HG02884 (cell line): Measurements from ENCODE around the gene KCNJ9.

Source experiments
- ATAC-seq: cut with Tn5 transposase; IDR thresholded peaks from one replicate; pipeline ENCODE4 v1.9.1; 2021; ENCODE audit warnings: mild to moderate bottlenecking, moderate library complexity; ENCODE audit not compliant: unreplicated experiment

Gene KCNJ9

DNA sequence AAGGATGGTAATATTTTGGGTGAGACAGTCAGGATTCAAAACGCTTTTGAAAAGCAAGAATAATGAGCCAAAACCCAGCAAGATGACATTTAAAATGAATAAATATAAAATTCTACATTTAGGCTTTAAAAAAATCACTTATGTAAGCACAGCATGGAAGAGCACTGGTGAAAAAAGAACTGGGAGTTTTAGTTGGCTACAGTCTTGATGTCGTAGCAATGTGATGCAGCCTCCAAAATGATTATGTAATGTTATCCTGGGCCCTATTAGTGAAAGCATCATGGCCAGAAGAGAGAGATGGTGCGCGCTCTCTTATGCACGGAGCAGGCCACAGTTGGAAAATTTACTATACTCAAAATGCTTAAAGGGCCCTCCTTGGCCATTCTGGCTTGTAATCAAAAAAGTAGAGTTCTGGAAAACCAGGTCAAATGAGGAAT lies 5.1 kb downstream of the KCNJ9 start:
- no peak for ATAC-seq

DNA sequence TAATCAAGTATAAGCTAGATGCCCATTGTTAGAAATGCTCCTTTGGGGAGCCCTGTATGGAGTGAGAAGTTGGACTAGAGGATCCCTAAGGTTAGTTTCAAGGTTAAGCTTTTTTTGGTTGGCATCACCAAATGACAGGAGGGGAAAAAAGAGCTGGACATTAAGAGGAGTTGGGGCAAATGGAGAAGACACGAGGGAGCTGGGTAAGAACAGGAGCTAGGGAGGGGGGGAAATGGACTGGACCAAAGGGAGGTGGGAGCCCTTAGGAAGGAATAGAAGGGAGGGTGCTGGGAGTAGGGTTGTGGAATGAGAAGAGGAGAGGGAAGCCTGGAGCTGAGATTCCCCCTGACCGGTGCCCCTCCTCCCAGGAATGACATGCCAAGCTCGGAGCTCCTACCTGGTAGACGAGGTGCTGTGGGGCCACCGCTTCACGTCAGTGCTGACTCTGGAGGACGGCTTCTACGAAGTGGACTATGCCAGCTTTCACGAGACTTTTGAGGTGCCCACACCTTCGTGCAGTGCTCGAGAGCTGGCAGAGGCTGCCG lies 5.9 kb downstream of the KCNJ9 start:
- no peak for ATAC-seq

GRCh38 chr1:160089883-160090282 lies 8.5 kb downstream of the KCNJ9 start:
- no peak for ATAC-seq

DNA sequence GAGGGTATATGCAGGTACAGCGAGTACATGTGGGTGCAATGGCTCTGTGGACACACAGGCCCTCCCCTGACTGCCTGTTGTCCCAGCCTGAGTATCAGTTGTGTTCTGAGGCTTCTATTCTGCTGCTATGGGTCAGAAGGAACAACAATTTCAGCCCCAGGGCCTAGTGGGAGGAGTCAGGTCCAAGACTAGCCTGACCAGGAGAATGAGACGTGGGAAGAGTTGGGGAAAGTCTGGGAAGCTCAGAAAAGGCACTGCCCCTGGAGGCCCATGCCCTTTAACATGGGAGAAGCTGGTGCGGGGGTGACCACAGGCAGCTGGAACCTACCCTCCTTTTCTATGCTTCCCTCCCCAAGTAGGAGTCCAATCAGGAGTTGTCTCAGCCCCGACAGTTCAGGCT lies 9.4 kb downstream of the KCNJ9 start:
- ATAC-seq = no peak

GRCh38 chr1:160091666-160092223 lies 10.4 kb downstream of the KCNJ9 start:
- no peak for ATAC-seq

DNA sequence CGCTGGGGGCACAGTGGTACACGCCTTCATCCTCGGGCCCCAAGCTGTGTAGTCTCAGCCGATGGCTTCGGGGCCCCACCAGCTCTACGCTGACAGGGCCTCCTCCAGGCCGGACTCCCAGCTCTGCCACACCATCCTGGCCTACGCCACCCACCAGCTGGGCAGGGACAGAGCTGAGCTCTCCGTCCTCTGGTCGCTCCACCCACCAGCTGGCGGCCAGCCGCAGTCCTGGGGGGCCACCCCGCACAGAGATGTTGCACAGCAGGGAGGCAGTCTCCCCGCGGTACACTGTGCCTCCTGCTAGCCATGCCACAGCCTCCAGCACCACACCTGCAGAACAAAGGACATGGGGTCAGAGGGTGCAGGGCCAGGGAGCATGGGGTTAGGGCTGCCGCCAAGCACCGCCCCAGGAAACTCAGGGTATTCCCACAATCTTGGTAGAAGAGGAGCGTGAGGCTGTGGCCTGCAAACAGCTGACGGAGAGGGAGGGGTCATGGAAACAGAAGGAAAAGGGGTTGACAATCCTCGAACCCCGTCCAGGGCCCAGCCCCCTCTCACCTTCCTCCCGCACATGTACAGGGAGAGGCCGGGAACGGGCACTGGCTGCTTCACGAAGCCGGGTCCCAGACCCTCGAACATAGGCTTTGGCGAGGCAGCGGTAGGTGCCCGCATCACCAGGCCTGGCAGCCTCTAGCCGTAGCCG lies 11.2 kb downstream of the KCNJ9 start:
- no peak for ATAC-seq

DNA sequence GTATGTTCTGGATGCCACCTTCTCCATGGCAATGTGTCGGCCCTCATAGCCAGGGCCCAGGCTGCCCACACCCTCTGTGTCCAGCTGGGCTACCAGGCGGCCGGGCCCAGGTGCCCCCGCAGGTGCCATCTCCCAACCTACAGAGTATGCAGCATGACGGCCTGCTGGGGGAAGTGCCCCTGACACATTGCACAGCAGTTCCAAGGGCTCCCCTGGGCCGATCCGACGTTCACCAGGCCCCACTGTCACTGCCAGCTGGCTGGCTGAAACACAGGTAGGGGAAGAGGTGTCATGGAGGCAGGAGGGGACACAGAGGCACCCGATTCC lies 11.7 kb downstream of the KCNJ9 start:
- ATAC-seq = no peak

DNA sequence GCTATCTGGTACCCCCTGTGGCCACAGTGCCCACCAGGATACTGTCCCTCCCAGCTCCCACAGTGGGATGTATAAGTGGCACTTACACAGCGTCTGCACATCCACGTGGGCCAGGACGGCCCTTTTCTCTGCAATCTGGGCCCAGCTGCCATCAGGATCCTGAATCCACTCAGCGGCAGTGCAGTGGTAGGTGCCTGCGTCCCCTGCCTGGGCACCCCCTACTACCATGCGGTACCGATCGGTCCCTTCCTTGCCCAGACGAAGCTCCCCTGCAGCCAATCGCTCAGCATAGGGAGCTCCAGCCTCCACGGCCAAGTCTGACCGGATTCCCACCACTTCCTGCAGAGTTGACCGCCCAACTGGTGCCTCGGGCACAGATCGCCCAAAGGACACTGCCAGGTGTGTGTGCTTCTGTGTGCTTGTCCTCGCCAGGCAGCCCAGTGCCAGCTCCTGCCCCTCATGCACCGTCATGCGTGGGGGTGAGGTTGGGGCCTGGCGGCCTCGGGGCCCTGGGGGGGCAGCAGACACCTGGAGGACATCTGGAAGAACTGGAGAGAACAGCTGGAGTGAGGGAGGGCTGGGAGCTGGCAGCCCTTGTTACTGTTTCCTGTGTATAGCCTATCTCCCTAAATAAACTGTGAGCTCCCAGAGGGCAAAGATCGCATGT lies 12.4 kb downstream of the KCNJ9 start:
- no peak for ATAC-seq

GRCh38 chr1:160094291-160094625 lies 12.9 kb downstream of the KCNJ9 start:
- no peak for ATAC-seq

DNA sequence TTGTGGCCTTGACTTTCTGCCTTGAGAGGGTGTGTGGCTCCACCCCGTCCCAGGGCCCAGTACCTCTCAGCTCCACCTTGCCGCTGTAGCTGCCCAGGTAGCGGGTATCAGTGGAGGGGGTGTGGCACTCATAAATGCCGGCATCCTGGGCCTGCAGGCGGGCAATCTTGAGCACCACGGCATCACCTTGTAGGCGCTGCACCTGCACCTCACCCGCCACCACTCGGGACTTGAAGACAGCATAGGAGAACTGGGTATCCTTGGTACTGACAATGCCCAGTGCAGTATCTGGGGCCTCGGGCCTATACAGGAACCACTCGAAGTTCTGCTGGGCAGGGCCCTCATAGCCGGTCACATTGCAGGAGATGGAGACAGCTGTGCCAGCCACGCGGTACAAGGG lies 13.5 kb downstream of the KCNJ9 start:
- no peak for ATAC-seq

DNA sequence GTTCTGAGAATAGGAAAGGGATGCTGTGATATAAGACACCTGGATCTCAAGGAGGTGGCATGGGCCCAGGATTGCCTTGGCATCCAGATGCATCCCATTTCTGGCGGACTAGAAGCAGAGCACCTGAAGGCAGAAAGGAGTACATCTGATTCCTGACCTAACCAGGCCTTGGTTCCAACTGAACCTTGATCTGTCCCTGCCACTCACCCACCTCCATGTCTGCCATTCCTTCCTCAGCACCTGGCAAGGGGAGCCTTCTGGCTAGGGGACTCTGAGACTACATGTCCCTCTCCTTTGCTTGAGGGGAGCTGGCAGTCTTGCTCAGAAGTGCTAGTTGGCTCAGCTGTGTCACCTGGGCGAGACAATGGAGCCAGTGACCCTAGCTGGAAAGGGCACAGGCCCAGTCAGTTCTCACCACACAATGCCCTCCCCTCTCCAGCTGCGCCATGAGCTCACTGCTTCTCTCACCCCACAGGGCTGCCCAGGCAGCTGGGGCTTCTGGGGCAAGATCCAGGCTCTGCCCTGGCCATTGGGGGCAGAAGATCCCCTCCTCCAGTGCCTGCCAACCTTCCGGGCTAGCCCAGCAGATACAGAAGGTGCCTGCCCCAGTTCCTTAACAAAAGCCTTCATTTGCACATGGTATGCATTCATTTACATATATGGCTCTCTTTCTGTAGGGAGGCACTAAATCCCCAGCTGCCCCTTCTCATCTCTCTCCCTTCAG lies 14.2 kb downstream of the KCNJ9 start:
- no peak for ATAC-seq

- ATAC-seq = no peak
Measured at GRCh38 chr1:160096274-160097116, 15.2 kb downstream of the KCNJ9 start.

DNA sequence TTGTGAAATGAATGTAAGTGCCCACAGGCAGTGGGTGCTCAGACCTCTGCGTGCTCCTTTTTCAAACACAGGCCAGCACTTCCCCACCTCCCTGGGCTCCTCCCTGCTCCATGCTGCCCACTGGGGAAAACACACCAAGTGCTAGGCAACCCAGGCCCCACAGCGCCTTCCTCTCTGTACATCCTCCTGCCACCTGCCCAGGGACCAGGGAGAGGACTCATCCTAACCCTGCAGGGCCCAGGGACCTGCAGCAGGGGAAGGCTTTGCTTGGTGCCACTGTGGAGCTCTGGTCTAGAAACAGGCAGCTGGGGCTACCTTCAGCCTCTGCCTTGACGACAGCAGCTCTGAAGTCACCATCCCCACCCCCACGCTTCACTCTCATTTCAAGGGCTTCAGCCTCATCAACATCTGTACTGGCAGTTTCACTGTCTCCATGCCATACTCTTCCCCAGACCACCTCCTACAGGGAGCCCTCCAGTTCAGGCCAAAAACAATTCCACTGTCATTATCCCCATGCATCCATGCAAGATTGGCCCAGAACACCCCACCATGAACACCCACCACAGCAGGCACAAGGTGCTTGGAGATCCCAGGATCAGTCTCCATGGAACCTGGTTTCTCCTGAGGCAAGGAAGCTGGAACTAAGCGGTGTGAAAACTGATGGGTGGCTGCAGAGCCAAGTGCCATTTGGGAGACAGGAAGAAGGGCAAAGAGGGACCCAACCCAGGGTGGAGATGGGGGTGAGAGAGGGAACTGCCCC lies 16.0 kb downstream of the KCNJ9 start:
- no peak for ATAC-seq

GRCh38 chr1:160097911-160098851 lies 16.8 kb downstream of the KCNJ9 start, which contains the start of gene IGSF8:
TSS of gene IGSF8 (minus strand) at chr1:160098619. CDS start at chr1:160098472, 147 bp downstream.
- peak; percentile 49 for ATAC-seq

GRCh38 chr1:160098852-160099561 lies 17.7 kb downstream of the KCNJ9 start:
- peak; percentile 87 for ATAC-seq

- no peak for ATAC-seq
Measured at GRCh38 chr1:160099716-160100375, 18.5 kb downstream of the KCNJ9 start.

DNA sequence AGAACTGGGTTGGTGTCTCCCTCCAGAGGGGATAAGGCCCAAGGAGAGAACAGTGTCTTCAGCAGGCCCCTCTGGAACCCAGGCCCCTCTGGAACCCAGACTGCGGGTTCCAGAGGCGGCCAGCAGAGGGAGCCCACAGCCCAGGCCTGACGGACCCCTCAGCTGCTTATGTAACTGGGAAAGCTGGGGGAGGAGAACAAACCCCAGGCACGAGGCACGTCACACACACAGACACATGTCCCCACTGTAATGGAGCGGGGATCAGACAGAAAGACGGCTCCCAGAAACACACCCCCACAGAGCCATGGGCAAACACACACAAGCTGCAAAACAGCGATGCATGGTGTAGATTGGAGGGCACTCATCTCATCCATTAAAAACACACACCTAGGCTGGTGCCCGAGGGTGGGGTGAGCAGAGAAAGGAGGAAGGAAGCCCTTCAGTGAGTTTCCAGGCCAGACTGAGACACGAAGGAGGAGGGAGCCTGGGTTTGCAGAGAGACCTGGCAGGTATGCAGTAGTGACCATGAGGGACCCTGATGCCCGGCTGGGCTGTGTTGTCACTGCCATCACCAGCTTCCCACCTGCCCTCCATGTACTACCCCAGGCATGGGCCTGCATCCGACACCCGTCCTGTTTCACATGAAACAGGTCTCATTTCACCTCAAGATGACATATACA lies 19.8 kb downstream of the KCNJ9 start:
- ATAC-seq = no peak
